Kidney (tissue), 14 donors: ENCODE measurements around the gene RBMS1. TPM values are rescaled to one million over a fixed set of nuclear protein-coding genes. Genes with fewer than 3 reads are reported as not detected.

Experiments used
- DNase-seq, 5 donors: peaks; one replicate each; pipeline ENCODE4 v3.0.0-alpha.2; 2013 to 2020
- FAIRE-seq: peaks from 2 replicates; lab custom pipeline; 2012; peaks lifted over from hg19 to GRCh38; lab: Jason Lieb, UNC
- H3K27ac ChIP-seq, 2 donors: one replicate each; pipeline ENCODE4 v1.7.0; 2013; ENCODE audit warnings: low read depth in 2 of 2, low read length in 2 of 2, inconsistent platforms in 1 of 2
- H3K27me3 ChIP-seq: one replicate; pipeline ENCODE4 v1.7.1; 2013; ENCODE audit warnings: low read length, inconsistent platforms; ENCODE audit not compliant: control insufficient read depth, insufficient read depth
- H3K36me3 ChIP-seq, 3 donors: one replicate each; pipeline versions ENCODE4 v1.7.0 to v1.7.1; 2013; ENCODE audit warnings: low read length in 3 of 3, control low read depth in 1 of 3, inconsistent platforms in 1 of 3; ENCODE audit not compliant: insufficient read depth in 3 of 3, control insufficient read depth in 2 of 3
- H3K4me1 ChIP-seq, 3 donors: one replicate each; pipeline versions ENCODE4 v1.7.0 to v1.7.1; 2013; ENCODE audit warnings: low read length in 3 of 3, inconsistent platforms in 1 of 3, low read depth in 1 of 3; ENCODE audit not compliant: control insufficient read depth in 2 of 3, insufficient read depth in 2 of 3
- H3K4me3 ChIP-seq, 3 donors: one replicate each; pipeline versions ENCODE4 v1.7.0 to v1.8.1; 2013; ENCODE audit warnings: low read length in 3 of 3, control low read depth in 1 of 3, inconsistent platforms in 1 of 3
- H3K9ac ChIP-seq, 3 donors: one replicate each; pipeline versions ENCODE4 v1.7.0 to v1.7.1; 2013; ENCODE audit warnings: low read length in 3 of 3, control low read depth in 1 of 3, inconsistent platforms in 1 of 3
- H3K9me3 ChIP-seq, 3 donors: one replicate each; pipeline versions ENCODE4 v1.7.0 to v1.7.1; 2013; ENCODE audit warnings: low read length in 3 of 3, control low read depth in 1 of 3, inconsistent platforms in 1 of 3; ENCODE audit not compliant: control insufficient read depth in 2 of 3, insufficient read depth in 1 of 3
- CTCF ChIP-seq: IDR thresholded peaks from 3 replicates; pipeline ENCODE4 v1.5.1; 2012; ENCODE audit warnings: mild to moderate bottlenecking, moderate library complexity, borderline replicate concordance; ENCODE audit not compliant: insufficient read depth; ENCODE audit errors: extremely low read depth
- intact Hi-C: fragments of 100-400 bp; cut with DNase I; formaldehyde crosslinking; loops from one replicate; pipeline ENCODE4 v1.11.1; 2022
- polyA plus RNA-seq: library from polyadenylated mRNA; stranded (reverse); fragments of 350-450 nt; fragmentation: Illumina TruSeq; extraction: RNeasy Lipid Tissue Mini Kit (QIAGEN cat#74804); gene quantifications from one replicate; pipeline ENCODE4 v1.2.3, GENCODE V29; 2014; ENCODE audit warnings: low read depth, low replicate concordance; ENCODE audit not compliant: insufficient read depth
- total RNA-seq: library from RNA; stranded (reverse); fragmentation: NEBNext Ultra II Directional; extraction: Animal tissue kit (Norgen Biotek cat#: 25700); gene quantifications from one replicate; pipeline ENCODE4 v1.2.1, GENCODE V29; 2021
- donor health status: control.
- donor health status: control.
- donor health status: control.
- donor health status: control.
- donor health status: control.
- donor health status: DM: yes; HTN: yes; CAD: no.
- donor health status: Normal renal cell carcinoma (clear cell type).

Gene RBMS1
- total and polyA plus RNA-seq, 2 donors from 2014 or later, result 25.6 to 94.8 TPM

- intact Hi-C loops, result no loop called here
- H3K9me3 ChIP-seq, result no peaks in the 10 kb centered on the region
- no peaks in the 10 kb centered on the region for H3K36me3 ChIP-seq
- H3K4me3 ChIP-seq, result no peak overlapping the region
- peaks cover 0 to 12% (median 8%) of the 10 kb centered on the region in 3 donors for H3K4me1 ChIP-seq
- no peak overlapping the region for H3K9ac ChIP-seq
- TF ChIP-seq CTCF, result no peak
- DNase-seq (no peak), FAIRE-seq (no peak)
- H3K27me3 ChIP-seq, result no peaks in the 10 kb centered on the region
- H3K27ac ChIP-seq, result no peak overlapping the region
Measured at GRCh38 chr2:160324917-160325316, 168.7 kb downstream of the RBMS1 start.

DNA sequence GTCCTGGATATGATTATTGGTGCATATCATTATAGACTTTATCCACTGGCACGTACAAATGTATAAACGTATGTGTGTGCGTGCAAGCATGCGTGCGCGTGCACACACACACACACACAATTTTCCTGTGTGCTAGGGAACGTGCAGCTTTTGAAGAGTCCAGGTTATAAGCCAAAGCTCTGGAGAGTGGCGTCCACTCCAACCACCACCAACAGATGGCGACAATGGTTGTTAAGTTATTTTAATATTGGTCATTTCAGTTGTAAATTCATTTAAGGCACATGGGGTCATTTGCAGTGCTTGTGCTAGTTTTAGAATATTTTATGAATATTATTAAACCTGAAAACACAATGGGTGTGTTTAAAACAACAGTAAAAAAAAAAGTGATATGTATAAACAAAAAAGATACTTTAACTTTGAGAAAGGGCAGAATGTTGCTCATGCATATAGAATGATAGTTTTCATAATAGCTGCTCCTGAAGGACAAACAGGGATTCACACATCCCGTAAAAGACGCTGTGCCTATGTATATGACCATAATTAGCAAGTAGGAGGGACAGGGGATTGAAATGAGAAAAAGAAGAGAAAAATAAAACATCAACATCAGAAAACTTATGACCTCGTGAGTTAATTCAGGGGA, 169.3 kb downstream of the RBMS1 start:
- no peaks in the 10 kb centered on the region for H3K27me3 ChIP-seq
- intact Hi-C loops, result no loop called here
- no peak overlapping the region for H3K9ac ChIP-seq
- no peak overlapping the region for H3K27ac ChIP-seq
- FAIRE-seq (peak; percentile 56), DNase-seq (peak; percentile 51 to 75 (median 60))
- peaks cover 0 to 12% (median 8%) of the 10 kb centered on the region in 3 donors for H3K4me1 ChIP-seq
- no peaks in the 10 kb centered on the region for H3K36me3 ChIP-seq
- no peaks in the 10 kb centered on the region for H3K9me3 ChIP-seq
- H3K4me3 ChIP-seq, result no peak overlapping the region
- TF ChIP-seq CTCF, result peak; percentile 73

DNA sequence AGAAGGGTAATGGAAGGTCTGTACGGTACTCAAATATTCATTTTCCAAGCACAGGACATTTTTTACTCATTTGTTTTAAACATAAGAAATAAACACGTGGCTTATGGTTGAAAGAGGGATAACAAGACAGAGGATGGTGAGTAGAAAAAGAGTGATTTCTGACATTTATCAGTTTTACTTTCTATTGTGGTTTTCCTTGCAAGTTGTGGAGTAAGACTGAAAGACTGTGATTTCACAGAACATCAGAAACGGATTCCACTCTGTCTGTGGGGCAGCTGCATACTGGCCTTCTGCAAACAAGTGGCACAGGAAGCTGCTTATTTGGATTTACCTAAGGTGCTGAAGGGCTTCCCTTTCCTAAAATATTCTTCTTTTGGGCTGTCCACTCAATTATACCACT, 171.3 kb downstream of the RBMS1 start:
- no peak overlapping the region for H3K27ac ChIP-seq
- H3K27me3 ChIP-seq, result no peaks in the 10 kb centered on the region
- H3K9ac ChIP-seq, result no peak overlapping the region
- H3K36me3 ChIP-seq, result no peaks in the 10 kb centered on the region
- no peak for FAIRE-seq
- intact Hi-C loops, result no loop called here
- no peak overlapping the region for H3K4me3 ChIP-seq
- H3K4me1 ChIP-seq, result peaks cover 0 to 10% (median 5%) of the 10 kb centered on the region in 3 donors
- no peak for TF ChIP-seq CTCF
- DNase-seq, result no peak
- H3K9me3 ChIP-seq, result no peaks in the 10 kb centered on the region
